Cerebellar cortex (tissue), 1 donor: ENCODE data around the gene ALDH1B1.
A peak's percentile ranks its signal among the peaks of the same experiment; 100 is the strongest.

Experiments
- DNase-seq: peaks from one replicate; pipeline ENCODE4 v3.0.0-alpha.2; 2015; ENCODE audit warnings: low spot score

The ALDH1B1 gene

DNA sequence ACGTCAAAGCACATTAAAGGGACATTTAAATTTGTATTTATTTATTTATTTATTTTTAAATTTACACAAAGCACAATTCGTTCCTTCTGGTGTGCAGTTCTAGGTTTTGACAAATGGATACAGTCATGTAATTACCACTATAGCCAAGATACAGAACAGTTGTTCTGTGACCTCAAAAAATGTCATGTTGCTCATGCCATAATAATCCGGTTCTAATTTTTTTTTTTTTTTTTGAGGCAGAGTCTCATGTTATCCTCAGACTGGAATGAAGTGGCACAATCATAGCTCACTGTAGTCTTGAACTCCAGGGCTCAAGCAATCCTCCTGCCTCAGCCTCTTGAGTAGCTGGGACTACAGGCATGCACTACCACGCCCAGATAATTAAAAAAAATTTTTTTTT is 24.0 kb downstream of the ALDH1B1 start:
- DNase-seq: no peak

DNA sequence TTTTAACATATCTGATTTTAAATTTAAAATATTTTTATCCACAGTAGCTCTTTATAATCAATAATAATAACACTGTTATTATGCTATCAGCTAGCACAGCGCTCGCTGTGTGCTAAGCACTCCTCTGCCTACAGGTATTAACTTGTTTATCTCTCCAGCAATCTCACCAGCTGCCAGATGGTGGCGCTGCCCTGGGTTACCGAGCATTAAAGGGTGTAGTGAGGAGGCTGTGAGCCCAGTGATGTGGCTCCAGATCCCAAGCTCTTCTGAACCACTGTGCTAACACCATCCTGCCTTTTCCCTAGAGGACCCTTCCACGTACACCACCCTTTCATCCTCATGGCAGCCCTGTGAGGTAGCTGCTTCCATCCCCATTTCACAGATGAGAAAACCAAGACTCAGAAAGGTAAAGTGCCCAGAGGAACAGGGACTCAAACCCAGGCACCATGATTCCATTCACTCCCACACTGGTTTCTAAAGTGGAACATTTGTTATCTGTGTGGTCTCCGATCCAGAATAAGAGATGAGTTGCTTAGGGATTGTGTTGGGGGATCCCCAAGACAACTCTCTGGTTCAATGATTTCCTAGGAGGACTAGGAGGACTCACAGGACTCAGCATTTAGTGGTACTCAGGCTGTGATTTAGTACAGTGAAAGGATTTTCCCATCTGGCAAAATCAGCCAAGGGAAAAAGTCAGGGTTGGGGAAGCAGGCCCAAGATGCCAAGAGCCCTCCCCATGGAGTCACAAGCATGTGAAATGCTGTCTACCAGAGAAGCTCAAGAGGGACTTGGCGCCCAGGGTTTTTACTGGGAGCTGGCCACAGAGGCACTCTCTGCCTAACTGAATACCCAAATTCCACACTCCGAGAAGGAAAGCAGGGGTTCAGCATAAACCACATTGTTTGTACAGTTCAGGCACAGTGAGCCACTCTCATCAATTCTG is 24.8 kb downstream of the ALDH1B1 start:
- DNase-seq: peak; percentile 39

DNA sequence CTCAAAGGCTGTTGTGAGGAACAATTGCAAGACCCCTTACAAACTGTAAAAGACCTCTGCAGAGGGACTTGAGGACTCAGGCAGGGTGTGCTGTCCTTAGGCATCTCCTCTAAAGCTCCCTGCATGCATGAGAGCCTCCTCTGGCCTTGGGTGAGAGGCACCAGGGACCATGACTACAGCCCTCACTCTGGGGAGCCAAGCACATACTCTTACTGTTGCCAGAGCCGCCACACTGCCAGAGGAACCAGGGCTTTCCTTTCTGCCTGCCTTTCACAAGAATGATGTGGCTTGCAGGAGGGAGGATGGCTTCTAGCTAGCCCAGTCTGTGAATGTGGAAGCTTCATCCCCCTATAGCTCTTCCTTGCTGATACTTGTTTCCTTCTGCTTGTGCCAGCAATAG is 25.9 kb downstream of the ALDH1B1 start:
- DNase-seq: no peak

DNA sequence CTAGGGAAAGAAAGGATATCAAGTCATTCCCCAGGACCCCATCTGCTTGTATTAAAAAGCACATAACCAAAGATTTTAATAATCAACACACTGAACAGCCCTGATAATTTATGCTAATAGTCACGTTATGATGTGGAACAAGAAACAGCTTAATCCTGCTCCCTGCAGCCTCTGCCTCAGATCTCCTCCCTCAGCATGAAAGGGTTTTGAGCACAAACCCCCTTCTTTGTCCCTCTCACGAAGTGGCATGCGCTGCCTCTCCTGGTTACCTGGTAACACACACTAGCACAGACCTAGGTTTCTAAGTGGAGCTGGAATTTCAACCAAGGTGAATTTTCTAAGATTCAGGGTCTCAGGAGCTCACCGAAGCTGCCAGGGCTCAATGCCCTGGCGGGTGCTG is 26.7 kb downstream of the ALDH1B1 start:
- DNase-seq: no peak

DNA sequence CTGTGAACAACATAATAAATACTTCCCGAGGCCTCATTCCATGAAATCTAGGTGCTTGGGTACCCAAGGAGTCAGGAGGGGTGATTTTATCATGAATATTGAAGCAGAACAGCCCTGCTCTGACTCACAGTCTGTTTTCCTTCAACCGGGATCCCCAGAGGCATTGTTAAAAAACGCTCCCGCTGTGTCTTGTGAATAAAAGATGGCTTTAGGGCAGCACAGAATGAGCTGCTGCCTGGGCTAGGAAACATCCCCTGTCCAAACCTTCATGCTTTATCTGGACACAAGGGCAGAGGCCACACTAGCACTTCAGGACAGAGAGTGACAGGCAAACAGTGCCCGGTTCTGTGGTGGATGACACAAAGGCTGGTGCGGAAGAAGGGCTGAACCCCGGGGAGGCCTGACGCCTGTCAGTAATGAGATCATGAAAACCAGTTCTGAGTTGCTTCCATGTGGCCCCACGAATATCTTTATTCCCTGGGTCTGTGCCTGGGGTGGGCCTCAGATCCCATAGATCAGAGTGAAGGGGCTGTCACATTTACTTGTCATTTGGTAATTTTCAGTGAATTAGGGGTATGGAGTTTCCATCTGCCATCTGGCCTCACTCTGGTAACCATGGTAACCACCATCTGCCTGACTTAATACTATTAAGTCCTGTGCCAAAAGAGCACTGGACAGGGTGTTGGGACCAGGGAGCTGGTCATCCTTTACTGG is 29.2 kb downstream of the ALDH1B1 start:
- DNase-seq: peak; percentile 85

DNA sequence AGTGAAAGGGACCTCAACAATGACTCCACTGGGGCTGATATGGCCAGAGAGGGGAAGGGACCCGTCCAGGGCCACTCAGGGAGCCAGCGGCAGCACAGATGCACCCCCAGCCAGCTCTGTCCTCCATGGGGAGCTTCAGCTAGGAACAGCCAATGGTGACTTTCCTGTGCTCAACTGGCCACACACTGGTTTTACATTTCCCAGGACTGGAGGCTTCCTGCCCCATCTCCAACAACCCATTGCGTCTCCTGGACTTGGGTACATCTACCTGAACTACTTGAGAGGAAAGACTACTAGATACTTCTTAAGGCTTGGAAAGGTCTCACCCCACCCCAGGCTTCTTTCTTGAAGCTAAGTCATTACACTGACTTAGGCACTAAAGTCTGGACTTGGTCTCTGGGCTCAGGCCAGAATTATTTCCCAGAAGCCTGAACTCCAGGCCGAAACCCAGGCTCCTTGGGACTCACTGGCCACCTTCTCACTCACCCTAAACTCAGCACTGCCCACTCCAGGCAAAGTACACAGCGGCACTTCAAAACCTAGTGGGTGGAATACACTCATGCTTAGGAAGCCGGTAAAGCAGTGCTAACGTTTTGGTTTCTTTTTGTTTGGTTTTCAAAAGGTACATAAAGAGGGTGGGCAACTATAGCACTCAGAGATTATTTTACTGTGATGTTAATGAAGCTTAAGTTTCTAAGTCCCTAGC is 30.2 kb downstream of the ALDH1B1 start:
- DNase-seq: peak; percentile 22

DNA sequence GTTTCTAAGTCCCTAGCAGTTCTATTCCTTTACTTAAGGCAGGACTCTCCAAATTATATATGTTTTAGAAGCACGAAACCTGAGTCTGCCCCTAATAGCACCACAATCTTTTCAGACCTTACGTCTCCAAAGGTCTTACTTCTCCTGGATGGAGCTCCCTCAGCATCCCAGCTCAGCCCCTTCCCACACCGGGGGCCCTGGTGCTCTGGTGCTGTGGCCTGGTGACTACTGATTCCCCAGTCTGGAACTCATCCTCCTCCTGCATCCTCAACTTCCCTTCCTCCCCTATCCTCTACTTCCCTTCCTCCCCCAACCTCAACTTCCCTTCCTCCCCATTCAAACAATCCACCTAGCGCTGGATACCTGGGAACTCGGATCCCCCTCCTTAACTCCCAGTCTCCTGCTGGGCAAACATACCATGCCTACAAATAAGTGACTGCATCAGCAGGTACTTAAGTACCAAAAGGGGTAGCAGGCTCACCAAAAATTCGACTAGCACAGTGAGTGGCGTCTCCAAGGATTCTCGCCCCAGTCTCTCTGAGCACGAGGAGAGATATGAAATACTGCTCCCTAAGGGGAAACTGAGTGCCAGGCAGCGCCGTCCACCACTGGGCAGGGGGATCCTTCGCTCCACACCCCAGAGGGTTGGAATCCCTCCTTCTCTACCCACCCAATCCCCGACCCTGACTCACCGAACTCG is 30.9 kb downstream of the ALDH1B1 start:
- peak; percentile 12 for DNase-seq

DNA sequence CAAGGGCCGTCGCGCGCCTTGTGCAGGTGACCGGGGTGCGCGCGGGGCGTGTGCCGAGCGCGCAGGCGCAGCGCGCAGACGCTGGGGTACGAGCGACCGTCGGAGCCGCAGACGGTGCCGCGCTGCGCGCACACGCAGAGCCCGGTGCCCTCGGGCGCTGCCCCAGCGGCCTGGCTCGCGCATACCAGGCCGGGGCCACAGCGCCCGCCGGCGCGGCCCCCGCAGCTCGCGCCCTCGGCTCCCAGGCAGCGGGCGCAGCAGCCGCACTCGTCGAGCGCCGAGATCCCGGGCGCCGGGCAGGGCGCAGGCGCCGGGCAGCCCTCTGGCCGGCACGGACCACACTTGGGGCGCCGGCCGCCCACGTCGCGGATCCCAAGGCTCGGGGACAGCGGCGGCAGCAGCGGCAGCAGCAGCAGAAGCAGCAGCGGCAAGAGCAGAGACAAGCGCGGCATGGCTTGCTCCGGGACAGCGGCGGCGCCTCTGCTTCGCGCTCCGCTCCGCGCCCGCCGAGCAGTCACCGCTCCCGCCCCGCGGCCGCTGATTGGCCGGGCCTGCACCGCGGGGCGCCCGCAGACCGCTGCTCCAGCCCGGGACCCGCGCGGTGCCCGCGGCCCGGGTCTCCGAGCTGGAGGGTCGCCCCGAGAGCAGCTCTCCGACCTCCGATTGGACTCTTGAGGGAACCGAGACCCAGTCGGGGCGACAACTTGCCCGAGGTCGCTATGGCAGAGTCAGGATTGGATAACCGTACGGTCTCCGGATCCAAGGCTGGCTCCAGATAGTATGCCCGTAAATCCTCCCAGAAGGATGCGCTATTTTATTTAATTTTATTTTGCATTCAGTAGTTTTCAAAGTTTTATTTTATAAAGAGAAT is 31.7 kb downstream of the ALDH1B1 start, which contains the start of gene IGFBPL1:
Gene IGFBPL1 (minus strand): TSS at position 482 of the 871 bp plus-strand sequence. CDS start 30 bp downstream, at position 452.
- peak; percentile 28 for DNase-seq

DNA sequence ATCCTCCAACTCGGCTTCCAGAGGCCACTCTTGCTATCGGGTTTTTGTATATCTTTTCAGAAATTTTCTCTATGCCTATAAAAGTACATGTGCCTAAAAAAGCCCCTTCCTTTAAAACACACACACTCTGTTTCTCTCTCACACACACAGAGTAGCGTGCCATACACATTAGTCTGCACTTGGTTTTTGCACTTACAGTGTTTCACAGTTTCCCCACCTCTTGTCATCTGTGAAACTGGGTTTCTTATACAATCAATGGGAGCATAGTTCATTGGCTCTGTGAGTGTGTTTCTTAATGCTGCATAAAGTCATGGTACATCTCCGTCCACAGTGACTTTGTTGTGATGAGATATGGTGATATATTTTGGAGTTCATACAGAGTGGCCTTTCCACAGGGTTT is 32.4 kb downstream of the ALDH1B1 start:
- no peak for DNase-seq

DNA sequence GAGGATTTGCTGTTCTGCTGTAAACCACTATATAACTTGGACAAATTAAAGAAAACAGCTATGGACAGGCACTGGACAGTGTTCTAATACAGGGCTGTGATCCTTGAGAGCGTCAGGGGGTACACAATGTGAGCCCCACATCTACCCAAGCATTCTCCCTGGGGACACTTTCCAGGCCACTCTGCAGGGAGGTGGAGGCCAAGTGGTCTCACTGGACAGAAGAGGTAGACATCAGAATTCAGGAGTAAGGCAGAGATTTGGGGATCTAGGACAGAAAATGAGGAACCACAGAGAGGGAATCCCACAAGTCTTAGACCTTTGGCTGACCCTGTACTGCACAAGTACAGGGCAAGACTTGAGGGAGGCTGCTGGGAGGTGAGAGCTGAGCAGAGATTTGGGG is 35.6 kb downstream of the ALDH1B1 start:
- DNase-seq: no peak

DNA sequence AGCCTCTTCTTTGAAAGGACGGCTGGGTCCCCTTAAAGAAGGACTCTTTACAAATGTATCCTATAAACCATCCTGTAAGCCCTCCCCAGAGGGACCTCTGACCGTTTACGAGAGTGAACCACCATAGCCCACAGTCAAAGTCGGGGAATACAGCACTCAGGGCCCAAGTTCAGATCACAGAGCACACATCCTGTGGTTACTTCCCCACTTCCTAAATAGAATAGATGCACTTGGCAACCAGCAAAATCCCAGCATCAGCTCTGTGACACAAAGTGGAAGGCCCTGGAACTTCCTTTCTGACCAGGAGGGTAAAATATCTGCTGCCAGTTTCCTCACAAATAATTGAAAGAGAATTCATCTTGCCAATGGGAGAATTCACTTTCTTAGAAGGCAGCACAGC is 38.6 kb downstream of the ALDH1B1 start:
- DNase-seq: no peak

DNA sequence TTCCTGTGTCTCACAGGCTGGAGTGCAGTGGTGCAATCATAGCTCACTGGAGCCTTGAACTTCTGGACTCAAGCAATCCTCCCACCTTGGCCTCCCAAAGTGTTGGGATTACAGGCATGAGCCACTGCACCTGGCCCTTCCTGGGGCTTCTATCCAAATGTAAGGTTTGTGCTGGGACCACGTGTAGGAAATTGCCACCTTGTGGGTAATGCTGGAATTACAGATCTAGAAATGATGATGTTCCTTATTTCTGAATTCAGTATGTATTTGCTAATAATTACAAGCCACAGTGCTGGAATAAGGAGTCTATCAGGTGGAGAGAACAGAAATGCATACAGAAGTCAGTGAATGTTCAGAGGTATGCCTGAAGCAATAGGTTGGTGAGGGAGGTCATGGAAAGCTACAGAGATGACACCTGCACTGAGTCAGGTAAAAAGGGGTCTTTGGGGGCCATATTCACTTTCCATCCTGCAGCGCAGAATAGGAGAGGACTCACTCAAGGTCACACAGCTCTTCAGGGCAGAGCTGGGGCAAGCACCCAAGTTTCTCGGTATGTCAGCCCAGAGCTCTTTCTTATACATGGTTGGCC is 40.5 kb downstream of the ALDH1B1 start:
- peak; percentile 62 for DNase-seq

DNA sequence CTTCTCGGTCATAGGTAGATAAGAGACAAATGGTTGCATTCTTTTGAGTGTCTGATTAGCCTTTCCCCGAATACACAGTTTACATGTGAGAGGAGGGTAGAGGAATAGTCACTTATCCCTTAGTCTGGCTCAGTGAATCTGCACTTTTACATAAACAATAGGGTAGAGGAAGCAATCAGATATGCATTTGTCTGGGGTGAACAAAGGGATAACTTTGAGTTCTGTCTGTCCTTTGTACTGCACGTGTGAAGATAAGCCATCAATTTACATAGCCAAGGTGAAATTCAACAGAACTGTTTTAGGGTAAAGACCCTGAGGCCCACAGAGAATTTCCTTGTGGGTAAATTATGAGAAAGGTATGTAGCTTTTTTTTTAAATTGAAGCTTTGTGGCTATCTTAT is 41.9 kb downstream of the ALDH1B1 start:
- no peak for DNase-seq

DNA sequence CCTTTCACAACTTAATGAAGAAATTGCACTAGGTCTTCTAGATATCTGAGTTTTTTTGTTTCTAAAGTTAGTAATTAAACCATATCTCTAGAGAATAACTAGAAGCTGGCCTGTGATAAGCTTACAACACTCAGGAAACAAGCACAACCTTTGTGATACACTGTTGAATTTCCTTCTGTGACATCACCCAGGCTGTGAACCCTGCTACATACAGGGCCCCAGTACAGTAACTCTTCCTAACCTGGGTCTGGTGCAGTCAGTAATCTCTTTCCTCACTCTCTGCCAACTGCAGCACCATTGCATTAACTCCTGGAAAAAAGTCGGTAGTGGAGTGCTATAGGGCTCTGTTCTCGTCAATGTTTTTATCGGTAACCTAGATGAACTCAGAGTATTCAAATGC is 42.4 kb downstream of the ALDH1B1 start:
- DNase-seq: no peak

DNA sequence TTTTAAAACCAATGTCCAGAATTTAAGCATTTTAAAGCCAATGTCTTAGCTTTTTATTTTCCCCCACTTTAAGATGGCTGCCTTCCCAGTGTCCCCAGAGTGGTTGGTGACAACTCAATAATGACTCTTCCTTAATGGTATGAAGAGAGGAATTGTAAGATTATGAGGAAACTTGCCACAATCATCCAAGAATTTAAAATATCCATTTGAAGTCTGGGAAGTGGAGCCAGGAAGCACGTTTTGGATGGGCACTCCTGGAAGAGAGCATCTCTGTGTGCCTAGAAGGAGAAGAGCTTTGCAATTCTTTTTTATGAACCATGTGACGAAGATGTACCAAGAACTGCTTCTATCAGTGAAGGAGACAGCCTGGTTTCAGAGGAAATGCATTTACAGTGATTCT is 43.0 kb downstream of the ALDH1B1 start:
- no peak for DNase-seq

DNA sequence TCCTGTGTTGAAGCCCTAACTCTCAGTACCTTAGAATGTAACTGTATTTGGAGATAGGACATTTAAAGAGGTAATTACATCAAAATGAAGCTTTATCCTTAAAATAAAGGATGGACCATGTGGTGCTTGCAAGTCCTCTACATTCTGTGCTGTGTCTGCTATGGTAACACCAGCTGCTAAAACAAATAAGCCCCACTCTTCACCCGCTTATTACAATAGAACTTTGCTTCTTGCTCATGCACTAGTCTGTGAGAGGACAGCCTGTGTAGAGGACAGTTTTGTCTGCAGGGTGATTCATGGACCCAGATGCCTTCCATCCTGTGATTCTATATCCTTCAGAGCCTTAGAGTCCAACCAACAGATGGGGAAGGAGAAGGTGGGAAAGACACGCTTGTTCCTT is 44.2 kb downstream of the ALDH1B1 start:
- DNase-seq: no peak

DNA sequence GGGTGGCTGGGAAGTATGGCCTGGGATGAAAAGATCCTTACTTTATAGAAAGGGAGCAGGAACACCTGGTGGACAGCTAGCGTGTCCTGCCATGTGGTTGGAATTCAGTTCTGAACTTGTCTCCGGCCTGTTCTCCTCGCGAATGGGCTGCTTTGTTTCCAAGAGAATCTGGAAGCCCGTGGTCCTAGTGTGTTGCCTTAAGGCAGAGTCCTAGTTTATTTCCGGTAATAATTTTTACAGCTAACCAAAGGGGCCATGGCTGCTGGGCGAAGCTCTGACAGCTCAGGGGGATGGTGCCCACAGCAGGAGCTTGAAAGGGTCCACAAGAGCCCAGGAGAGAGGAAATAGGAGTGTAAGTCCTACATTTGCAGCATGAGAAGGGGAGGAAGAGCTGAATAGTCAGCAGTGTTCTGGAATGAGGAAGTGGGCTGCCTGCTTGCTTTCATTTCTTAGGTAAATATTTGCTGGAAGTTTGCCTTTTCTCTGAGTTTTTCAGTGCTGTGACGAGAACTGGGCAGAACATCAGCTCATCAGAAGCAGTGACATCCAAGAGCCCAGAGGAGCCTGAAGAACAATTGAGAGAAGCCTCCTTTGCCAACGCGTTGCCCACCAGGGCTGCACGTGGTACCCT is 44.8 kb downstream of the ALDH1B1 start:
- no peak for DNase-seq

DNA sequence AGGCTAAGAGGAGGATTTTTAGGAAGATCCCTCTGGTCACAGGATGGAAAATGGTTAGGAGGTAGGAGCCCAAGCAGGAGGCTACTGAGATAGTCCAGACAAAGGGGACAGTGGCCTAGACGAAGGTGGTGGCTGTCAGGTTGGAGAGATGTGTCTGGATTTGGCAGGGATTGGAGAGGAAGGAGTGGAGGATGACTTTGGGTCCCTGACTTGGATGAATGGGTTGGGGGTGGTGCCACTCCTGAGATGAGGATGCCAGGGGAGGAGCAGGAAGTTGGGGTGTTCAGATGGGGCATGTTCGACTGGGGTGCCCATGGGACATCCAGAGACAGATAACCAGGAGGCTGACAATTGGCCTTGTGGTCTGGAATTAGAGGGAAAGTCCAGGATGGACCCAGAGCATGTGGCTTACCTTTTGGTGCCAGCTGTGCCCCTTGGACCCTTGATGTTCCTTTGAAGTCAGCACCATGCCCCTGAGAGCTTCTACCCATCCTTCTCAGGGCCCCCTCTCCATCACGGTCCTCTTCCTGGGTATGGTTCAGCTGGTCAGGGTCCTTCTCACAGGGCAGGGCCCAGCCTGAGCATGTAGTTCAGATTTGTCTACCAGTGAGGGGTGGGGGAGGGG is 46.9 kb downstream of the ALDH1B1 start:
- no peak for DNase-seq

DNA sequence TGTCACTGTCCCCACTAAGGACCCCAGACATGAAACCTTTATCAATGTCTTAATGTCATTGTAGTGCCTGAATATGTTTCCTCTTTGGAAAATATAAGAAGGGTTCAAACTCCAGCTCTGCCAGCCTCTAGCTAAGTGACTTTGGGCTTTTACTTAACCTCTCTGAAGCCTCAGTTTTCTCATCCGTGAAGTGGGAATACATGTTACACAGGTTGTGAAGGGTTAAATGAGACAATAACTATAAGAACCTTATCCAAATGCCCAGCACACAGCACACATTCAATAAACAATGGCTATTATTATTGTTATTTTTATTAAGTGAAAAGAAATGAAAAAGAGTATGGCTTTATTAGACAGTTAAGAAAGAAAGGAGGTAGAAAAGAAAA is 47.4 kb downstream of the ALDH1B1 start:
- no peak for DNase-seq

DNA sequence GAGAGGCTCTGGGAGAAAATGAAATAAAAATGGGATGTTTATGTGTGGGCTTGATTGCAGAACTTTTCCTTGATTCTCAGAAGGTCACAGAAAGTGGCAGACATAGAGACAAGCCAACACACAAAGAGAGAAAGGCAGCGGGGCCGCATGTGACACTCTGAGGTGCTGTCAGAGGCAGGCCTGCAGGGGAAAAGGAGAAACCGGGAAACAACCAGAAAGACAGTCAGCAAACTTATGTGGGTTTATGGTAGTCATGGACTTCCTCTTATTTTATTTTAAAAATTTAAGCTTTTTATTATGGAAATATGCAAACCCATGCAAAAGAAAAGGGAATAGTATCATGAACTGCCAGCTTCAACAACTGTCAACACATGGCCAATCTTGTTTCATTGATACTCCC is 48.0 kb downstream of the ALDH1B1 start:
- no peak for DNase-seq
